Hippocampal formation (tissue), 2 donors: ENCODE measurements around the gene SSR4.
A peak's percentile ranks its signal among the peaks of the same experiment; 100 is the strongest.

Experiments
- DNase-seq, 2 donors: peaks; one replicate each; lab custom pipeline; 2025; lab: John Stamatoyannopoulos, UW

SSR4 gene

GRCh38 chrX:153780678-153781427 is 13.6 kb upstream of the SSR4 start, which contains the start of gene SRPK3:
SRPK3 (plus strand) TSS chrX:153781041; CDS start chrX:153781087, 46 bp downstream.
- no peak for DNase-seq

GRCh38 chrX:153781428-153782047 is 12.9 kb upstream of the SSR4 start:
- DNase-seq, result no peak

GRCh38 chrX:153782313-153782712 is 12.2 kb upstream of the SSR4 start:
- DNase-seq, result peak in 1 of 2 donors; percentile 10

GRCh38 chrX:153782871-153783270 is 11.6 kb upstream of the SSR4 start:
- no peak for DNase-seq

GRCh38 chrX:153783378-153784013 is 11.0 kb upstream of the SSR4 start:
- DNase-seq, result no peak

GRCh38 chrX:153784325-153784967 is 10.0 kb upstream of the SSR4 start:
- DNase-seq, result no peak

- no peak for DNase-seq
Observed at GRCh38 chrX:153786669-153787068, 7.8 kb upstream of the SSR4 start.

- DNase-seq, result no peak
Observed at GRCh38 chrX:153789654-153790053, 4.8 kb upstream of the SSR4 start.

GRCh38 chrX:153791104-153791852 is 3.2 kb upstream of the SSR4 start:
- no peak for DNase-seq

GRCh38 chrX:153792368-153792767 is 2.1 kb upstream of the SSR4 start:
- no peak for DNase-seq

GRCh38 chrX:153793291-153793690 is 1.2 kb upstream of the SSR4 start:
- no peak for DNase-seq

- no peak for DNase-seq
Observed at GRCh38 chrX:153794897-153795816, 689 bp downstream of the SSR4 start.

- DNase-seq, result no peak
Observed at GRCh38 chrX:153797415-153798015, 3.0 kb downstream of the SSR4 start.

GRCh38 chrX:153799326-153799725 is 4.9 kb downstream of the SSR4 start:
- DNase-seq, result no peak

- DNase-seq, result no peak
Observed at GRCh38 chrX:153800177-153800722, 5.8 kb downstream of the SSR4 start.

GRCh38 chrX:153800746-153801145 is 6.3 kb downstream of the SSR4 start:
- DNase-seq, result no peak

GRCh38 chrX:153801669-153802068 is 7.2 kb downstream of the SSR4 start:
- DNase-seq, result no peak

GRCh38 chrX:153802513-153803045 is 8.1 kb downstream of the SSR4 start:
- no peak for DNase-seq

GRCh38 chrX:153803211-153804099 is 9.0 kb downstream of the SSR4 start:
- no peak for DNase-seq
